Testis (tissue), 2 donors: Measurements from ENCODE around the gene ANKRD52.

Experiments used
- CTCF ChIP-seq, 3 experiments: fragments of 450-650 bp in 2 of 3; fragments of 200-600 bp in 1 of 3; sonication (generic) in 1 of 3; IDR thresholded peaks; one replicate each; pipeline ENCODE4 v1.5.1; 2016 to 2019; ENCODE audit warnings: antibody characterized with exemption in 3 of 3, mild to moderate bottlenecking in 2 of 3, moderate library complexity in 1 of 3
- POLR2A ChIP-seq: fragments of 450-650 bp; IDR thresholded peaks from one replicate; pipeline ENCODE4 v1.6.1; 2017; ENCODE audit warnings: antibody characterized with exemption, mild to moderate bottlenecking, moderate library complexity

- TF ChIP-seq POLR2A (no peak), CTCF (IDR thresholded peaks at IDR 0.05) (no peak)
Observed at GRCh38 chr12:56300644-56301464, 42.7 kb upstream of the ANKRD52 start.
